Mesodermal cell (in vitro differentiated cells): ENCODE measurements around the gene SSX2IP.
A peak's percentile ranks its signal among the peaks of the same experiment; 100 is the strongest.
"Not testable (repeated sequence)": the region's sequence is repeated elsewhere in the genome, so short reads cannot be mapped to it uniquely, and the experiment has no call there.

Experiments used
- H3K27ac ChIP-seq: 2 replicates; pipeline ENCODE4 v1.7.0; 2013; ENCODE audit warnings: mild to moderate bottlenecking, low read depth, low read length, moderate library complexity; ENCODE audit not compliant: severe bottlenecking
- H3K36me3 ChIP-seq: 2 replicates; pipeline ENCODE4 v1.7.1; 2013; ENCODE audit warnings: mild to moderate bottlenecking, low read length, moderate library complexity; ENCODE audit not compliant: control insufficient read depth, insufficient read depth
- H3K4me1 ChIP-seq: one replicate; pipeline ENCODE4 v1.7.1; 2013; ENCODE audit warnings: mild to moderate bottlenecking, low read length; ENCODE audit not compliant: insufficient read depth, control insufficient read depth, poor library complexity, severe bottlenecking
- H3K4me3 ChIP-seq: 2 replicates; pipeline ENCODE4 v1.7.0; 2013; ENCODE audit warnings: low read length, control low read depth, mild to moderate bottlenecking; ENCODE audit not compliant: insufficient read depth, poor library complexity, severe bottlenecking; ENCODE audit errors: extremely low read depth
- H3K9me3 ChIP-seq: 2 replicates; pipeline ENCODE4 v1.7.1; 2013; ENCODE audit warnings: mild to moderate bottlenecking, low read length, moderate library complexity; ENCODE audit not compliant: control insufficient read depth
- WGBS, 2 experiments: methylation state at CpG; one replicate each; pipeline ENCODE4 v1.1.5; 2013; ENCODE audit warnings: missing lambda C conversion rate in 2 of 2; ENCODE audit not compliant: insufficient coverage in 2 of 2; 5-methylcytosine and 5-hydroxymethylcytosine counted together

SSX2IP gene

GRCh38 chr1:84598846-84599741 lies 91.2 kb downstream of the SSX2IP start:
- Histone ChIP-seq H3K36me3 (no peaks in the 10 kb centered on the region), H3K4me1 (peaks cover 33% of the 10 kb centered on the region), H3K4me3 (no peak overlapping the region), H3K27ac (peak overlapping the region; percentile 51), H3K9me3 (peaks cover 3% of the 10 kb centered on the region)
- 79 to 83% methylated on average over 3 to 4 of the region's 5 CpGs for WGBS, 2 experiments

- Histone ChIP-seq H3K9me3 (no peaks in the 10 kb centered on the region), H3K4me1 (peaks cover 28% of the 10 kb centered on the region), H3K36me3 (no peaks in the 10 kb centered on the region), H3K4me3 (no peak overlapping the region), H3K27ac (peak overlapping the region; percentile 41)
- WGBS, 2 experiments, result 40 to 71% methylated on average over 1 of the region's 3 CpGs
Observed at GRCh38 chr1:84598418-84598817, 91.8 kb downstream of the SSX2IP start.

- Histone ChIP-seq H3K4me1 (peaks cover 17% of the 10 kb centered on the region), H3K9me3 (no peaks in the 10 kb centered on the region), H3K36me3 (no peaks in the 10 kb centered on the region), H3K27ac (no peak overlapping the region), H3K4me3 (no peak overlapping the region)
- WGBS, 2 experiments, result 100% methylated on average over 1 of the region's 1 CpG
Observed at GRCh38 chr1:84597011-84597410, 93.2 kb downstream of the SSX2IP start.

- 89% methylated on average over 1 of the region's 2 CpGs; no CpG with 5 or more reads in 1 of the 2 experiments for WGBS, 2 experiments
- not testable (repeated sequence) for H3K27ac ChIP-seq, H3K36me3 ChIP-seq, H3K9me3 ChIP-seq, H3K4me3 ChIP-seq
- peaks cover 13% of the 10 kb centered on the region for H3K4me1 ChIP-seq
Observed at GRCh38 chr1:84594959-84595358, 95.3 kb downstream of the SSX2IP start.
